H1 (cell line): ENCODE data around the gene CAPN9. TPM values are rescaled to one million over a fixed set of nuclear protein-coding genes. Genes with fewer than 3 reads are reported as not detected.

Experiments
- KDM4A ChIP-seq: IDR thresholded peaks from one replicate; pipeline ENCODE4 v1.7.1; 2012; ENCODE audit warnings: low read depth, mild to moderate bottlenecking, moderate library complexity, low read length, inconsistent platforms; ENCODE audit not compliant: severe bottlenecking
- polyA plus RNA-seq, 7 experiments: library from polyadenylated mRNA; depleted of rRNA in 3 of 7; stranded (reverse) in 5 of 7; unstranded in 2 of 7; fragments of >200 nt in 5 of 7; fragments of 200-250 nt in 2 of 7; gene quantifications; 1 replicate in 5 of 7; 2 replicates in 1 of 7; 4 replicates in 1 of 7; pipeline versions ENCODE4 v1.2.1 to v1.2.3, GENCODE V29; 2011 to 2013; ENCODE audit warnings: missing spikeins in 2 of 7, mixed read lengths in 2 of 7
- total RNA-seq: library from RNA; stranded (reverse); fragmentation: NEBNext Ultra II Directional; extraction: Animal tissue kit (Norgen Biotek cat#: 25700); gene quantifications from 2 replicates; pipeline ENCODE4 v1.2.1, GENCODE V29; 2021
- TF ChIP-seq, protein P1 (sequence below): fragments of 300-600 bp; sonication (generic); IDR thresholded peaks from 2 replicates; pipeline ENCODE4 v1.7.1; 2012; ENCODE audit warnings: low read length, moderate library complexity, mild to moderate bottlenecking, inconsistent platforms; ENCODE audit not compliant: insufficient replicate concordance

The CAPN9 gene
- total and polyA plus RNA-seq, 2 of the 8 experiments (the other 6 are each of a cell fraction or from before 2014, with no cell fraction given), result 0.22 to 0.76 TPM

DNA sequence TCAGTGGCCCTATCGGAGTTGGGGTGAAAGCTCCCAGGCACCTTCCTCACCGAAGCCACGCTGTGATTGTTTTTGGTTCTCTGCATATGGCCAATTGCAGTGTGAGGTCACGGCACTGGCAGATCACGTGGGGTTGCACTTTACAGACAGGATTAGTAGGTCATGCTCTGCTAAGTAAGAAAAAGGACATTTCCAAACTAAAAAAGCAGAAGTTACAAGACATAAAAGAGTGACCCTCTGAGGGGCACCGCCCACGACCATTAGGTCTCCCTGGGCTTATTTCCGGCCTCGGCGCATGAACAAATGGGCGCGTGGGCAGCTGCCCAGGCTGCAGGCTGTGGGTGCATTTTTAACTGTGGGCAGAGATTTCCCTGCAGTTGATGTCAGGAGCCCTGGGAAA lies 2.0 kb downstream of the CAPN9 start (continued):
- TF ChIP-seq, protein P1, sequence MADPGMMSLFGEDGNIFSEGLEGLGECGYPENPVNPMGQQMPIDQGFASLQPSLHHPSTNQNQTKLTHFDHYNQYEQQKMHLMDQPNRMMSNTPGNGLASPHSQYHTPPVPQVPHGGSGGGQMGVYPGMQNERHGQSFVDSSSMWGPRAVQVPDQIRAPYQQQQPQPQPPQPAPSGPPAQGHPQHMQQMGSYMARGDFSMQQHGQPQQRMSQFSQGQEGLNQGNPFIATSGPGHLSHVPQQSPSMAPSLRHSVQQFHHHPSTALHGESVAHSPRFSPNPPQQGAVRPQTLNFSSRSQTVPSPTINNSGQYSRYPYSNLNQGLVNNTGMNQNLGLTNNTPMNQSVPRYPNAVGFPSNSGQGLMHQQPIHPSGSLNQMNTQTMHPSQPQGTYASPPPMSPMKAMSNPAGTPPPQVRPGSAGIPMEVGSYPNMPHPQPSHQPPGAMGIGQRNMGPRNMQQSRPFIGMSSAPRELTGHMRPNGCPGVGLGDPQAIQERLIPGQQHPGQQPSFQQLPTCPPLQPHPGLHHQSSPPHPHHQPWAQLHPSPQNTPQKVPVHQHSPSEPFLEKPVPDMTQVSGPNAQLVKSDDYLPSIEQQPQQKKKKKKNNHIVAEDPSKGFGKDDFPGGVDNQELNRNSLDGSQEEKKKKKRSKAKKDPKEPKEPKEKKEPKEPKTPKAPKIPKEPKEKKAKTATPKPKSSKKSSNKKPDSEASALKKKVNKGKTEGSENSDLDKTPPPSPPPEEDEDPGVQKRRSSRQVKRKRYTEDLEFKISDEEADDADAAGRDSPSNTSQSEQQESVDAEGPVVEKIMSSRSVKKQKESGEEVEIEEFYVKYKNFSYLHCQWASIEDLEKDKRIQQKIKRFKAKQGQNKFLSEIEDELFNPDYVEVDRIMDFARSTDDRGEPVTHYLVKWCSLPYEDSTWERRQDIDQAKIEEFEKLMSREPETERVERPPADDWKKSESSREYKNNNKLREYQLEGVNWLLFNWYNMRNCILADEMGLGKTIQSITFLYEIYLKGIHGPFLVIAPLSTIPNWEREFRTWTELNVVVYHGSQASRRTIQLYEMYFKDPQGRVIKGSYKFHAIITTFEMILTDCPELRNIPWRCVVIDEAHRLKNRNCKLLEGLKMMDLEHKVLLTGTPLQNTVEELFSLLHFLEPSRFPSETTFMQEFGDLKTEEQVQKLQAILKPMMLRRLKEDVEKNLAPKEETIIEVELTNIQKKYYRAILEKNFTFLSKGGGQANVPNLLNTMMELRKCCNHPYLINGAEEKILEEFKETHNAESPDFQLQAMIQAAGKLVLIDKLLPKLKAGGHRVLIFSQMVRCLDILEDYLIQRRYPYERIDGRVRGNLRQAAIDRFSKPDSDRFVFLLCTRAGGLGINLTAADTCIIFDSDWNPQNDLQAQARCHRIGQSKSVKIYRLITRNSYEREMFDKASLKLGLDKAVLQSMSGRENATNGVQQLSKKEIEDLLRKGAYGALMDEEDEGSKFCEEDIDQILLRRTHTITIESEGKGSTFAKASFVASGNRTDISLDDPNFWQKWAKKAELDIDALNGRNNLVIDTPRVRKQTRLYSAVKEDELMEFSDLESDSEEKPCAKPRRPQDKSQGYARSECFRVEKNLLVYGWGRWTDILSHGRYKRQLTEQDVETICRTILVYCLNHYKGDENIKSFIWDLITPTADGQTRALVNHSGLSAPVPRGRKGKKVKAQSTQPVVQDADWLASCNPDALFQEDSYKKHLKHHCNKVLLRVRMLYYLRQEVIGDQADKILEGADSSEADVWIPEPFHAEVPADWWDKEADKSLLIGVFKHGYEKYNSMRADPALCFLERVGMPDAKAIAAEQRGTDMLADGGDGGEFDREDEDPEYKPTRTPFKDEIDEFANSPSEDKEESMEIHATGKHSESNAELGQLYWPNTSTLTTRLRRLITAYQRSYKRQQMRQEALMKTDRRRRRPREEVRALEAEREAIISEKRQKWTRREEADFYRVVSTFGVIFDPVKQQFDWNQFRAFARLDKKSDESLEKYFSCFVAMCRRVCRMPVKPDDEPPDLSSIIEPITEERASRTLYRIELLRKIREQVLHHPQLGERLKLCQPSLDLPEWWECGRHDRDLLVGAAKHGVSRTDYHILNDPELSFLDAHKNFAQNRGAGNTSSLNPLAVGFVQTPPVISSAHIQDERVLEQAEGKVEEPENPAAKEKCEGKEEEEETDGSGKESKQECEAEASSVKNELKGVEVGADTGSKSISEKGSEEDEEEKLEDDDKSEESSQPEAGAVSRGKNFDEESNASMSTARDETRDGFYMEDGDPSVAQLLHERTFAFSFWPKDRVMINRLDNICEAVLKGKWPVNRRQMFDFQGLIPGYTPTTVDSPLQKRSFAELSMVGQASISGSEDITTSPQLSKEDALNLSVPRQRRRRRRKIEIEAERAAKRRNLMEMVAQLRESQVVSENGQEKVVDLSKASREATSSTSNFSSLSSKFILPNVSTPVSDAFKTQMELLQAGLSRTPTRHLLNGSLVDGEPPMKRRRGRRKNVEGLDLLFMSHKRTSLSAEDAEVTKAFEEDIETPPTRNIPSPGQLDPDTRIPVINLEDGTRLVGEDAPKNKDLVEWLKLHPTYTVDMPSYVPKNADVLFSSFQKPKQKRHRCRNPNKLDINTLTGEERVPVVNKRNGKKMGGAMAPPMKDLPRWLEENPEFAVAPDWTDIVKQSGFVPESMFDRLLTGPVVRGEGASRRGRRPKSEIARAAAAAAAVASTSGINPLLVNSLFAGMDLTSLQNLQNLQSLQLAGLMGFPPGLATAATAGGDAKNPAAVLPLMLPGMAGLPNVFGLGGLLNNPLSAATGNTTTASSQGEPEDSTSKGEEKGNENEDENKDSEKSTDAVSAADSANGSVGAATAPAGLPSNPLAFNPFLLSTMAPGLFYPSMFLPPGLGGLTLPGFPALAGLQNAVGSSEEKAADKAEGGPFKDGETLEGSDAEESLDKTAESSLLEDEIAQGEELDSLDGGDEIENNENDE, result no peak
- TF ChIP-seq KDM4A, result no peak
